HepG2 (cell line): ENCODE results near the gene RNF123. TPM values are rescaled to one million over a fixed set of nuclear protein-coding genes. Genes with fewer than 3 reads are reported as not detected.
A peak's percentile ranks its signal among the peaks of the same experiment; 100 is the strongest.

Experiments used
- TAF15 ChIP-seq: fragments of 200-400 bp; formaldehyde crosslinking; IDR thresholded peaks from one replicate; pipeline ENCODE4 v1.6.1; 2018; ENCODE audit warnings: mild to moderate bottlenecking, low read depth, low read length; ENCODE audit not compliant: poor library complexity, severe bottlenecking
- TMF1 ChIP-seq: sonication (generic); formaldehyde crosslinking; IDR thresholded peaks from 2 replicates; pipeline ENCODE4 v1.8.1; 2022; ENCODE audit warnings: low read depth, missing genetic modification reagents
- YY1 ChIP-seq: IDR thresholded peaks from 2 replicates; pipeline ENCODE4 v1.6.1; 2011; ENCODE audit warnings: low read length, low read depth, moderate library complexity, mild to moderate bottlenecking; ENCODE audit not compliant: insufficient read depth, insufficient replicate concordance
- ZFYVE20 ChIP-seq: sonication (generic); formaldehyde crosslinking; IDR thresholded peaks from 2 replicates; pipeline ENCODE4 v1.8.0; 2023; ENCODE audit warnings: low read depth, mild to moderate bottlenecking, moderate library complexity, missing genetic modification reagents, borderline replicate concordance
- ZNF234 ChIP-seq: sonication (generic); formaldehyde crosslinking; conservative IDR thresholded peaks from 2 replicates; pipeline ENCODE4 v1.5.1; 2020; ENCODE audit warnings: mild to moderate bottlenecking, missing genetic modification reagents
- ZNF724P ChIP-seq: sonication (generic); formaldehyde crosslinking; IDR thresholded peaks from 2 replicates; pipeline ENCODE4 v1.8.0; 2022; ENCODE audit warnings: missing genetic modification reagents, borderline replicate concordance
- ZNF788 ChIP-seq: sonication (generic); formaldehyde crosslinking; IDR thresholded peaks from 2 replicates; pipeline ENCODE4 v1.5.0; 2020; ENCODE audit warnings: mild to moderate bottlenecking, missing genetic modification reagents, borderline replicate concordance
- polyA plus RNA-seq, 8 experiments: library from polyadenylated mRNA; depleted of rRNA in 3 of 8; stranded (reverse) in 7 of 8; unstranded in 1 of 8; fragments of >200 nt; fragmentation: Illumina TruSeq in 4 of 8; extraction: Trizol in 4 of 8; gene quantifications; 2 replicates each; pipeline versions ENCODE4 v1.2.1 to v1.2.3, GENCODE V29; 2011 to 2016; ENCODE audit warnings: low read depth in 4 of 8, missing spikeins in 1 of 8, mixed read lengths in 1 of 8; ENCODE audit not compliant: insufficient read depth in 1 of 8
- total RNA-seq, 5 experiments: library from RNA; depleted of rRNA; stranded (reverse); fragments of >200 nt; fragmentation: Illumina TruSeq; extraction: Trizol; gene quantifications; 2 replicates each; pipeline ENCODE4 v1.2.3, GENCODE V29; 2016; ENCODE audit warnings: low read depth in 1 of 5
- TF ChIP-seq, protein P1 (sequence below): sonication (generic); formaldehyde crosslinking; IDR thresholded peaks from 2 replicates; pipeline ENCODE4 v1.4.0; 2020; ENCODE audit warnings: missing genetic modification reagents
- TF ChIP-seq, protein P2 (sequence below): sonication (generic); formaldehyde crosslinking; IDR thresholded peaks from 2 replicates; pipeline ENCODE4 v1.4.0; 2020; ENCODE audit warnings: low read depth, missing genetic modification reagents
- TF ChIP-seq, protein P3 (sequence below): sonication (generic); formaldehyde crosslinking; IDR thresholded peaks from 2 replicates; pipeline ENCODE4 v1.5.1; 2020; ENCODE audit warnings: missing genetic modification reagents, mild to moderate bottlenecking, borderline replicate concordance
- TF ChIP-seq, protein P4 (sequence below): sonication (generic); formaldehyde crosslinking; IDR thresholded peaks from 2 replicates; pipeline ENCODE4 v1.4.0; 2020; ENCODE audit warnings: mild to moderate bottlenecking, missing genetic modification reagents
- TF ChIP-seq, protein P5 (sequence below): sonication (generic); formaldehyde crosslinking; IDR thresholded peaks from 2 replicates; pipeline ENCODE4 v1.5.0; 2020; ENCODE audit warnings: missing genetic modification reagents

Gene RNF123
- total and polyA plus RNA-seq, 2 of the 13 experiments (the other 11 are each of a cell fraction or from before 2014, with no cell fraction given) = 29.9 to 82.2 TPM

DNA sequence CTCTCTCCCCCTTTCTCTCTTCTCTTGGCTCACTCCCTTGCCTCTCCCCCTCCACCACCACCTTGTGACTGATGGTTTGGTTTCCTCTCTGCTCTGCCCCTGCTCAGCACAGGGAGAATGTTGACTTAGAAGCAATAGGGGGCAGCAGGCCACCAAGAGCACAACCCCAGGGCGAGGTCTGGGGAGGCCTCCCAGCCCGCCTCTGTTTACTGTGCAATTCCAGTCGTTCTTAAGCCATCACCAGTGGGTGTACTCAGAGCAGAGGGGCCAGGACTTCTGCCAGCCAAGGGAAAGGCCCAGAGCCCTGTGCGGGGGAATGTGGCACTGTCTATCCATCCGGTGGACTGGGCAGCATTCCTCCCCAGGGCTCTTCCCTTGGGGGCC, 21.0 kb upstream of the RNF123 start (continued):
- TF ChIP-seq, protein P1, sequence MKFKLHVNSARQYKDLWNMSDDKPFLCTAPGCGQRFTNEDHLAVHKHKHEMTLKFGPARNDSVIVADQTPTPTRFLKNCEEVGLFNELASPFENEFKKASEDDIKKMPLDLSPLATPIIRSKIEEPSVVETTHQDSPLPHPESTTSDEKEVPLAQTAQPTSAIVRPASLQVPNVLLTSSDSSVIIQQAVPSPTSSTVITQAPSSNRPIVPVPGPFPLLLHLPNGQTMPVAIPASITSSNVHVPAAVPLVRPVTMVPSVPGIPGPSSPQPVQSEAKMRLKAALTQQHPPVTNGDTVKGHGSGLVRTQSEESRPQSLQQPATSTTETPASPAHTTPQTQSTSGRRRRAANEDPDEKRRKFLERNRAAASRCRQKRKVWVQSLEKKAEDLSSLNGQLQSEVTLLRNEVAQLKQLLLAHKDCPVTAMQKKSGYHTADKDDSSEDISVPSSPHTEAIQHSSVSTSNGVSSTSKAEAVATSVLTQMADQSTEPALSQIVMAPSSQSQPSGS (CRISPR knock-in tag) = peak; percentile 59; the same call in 1 of the 2 replicates
- no peak for TF ChIP-seq ZNF234 (CRISPR knock-in tag)
- no peak for TF ChIP-seq ZNF724P
- TF ChIP-seq YY1 = peak; percentile 23
- TF ChIP-seq, protein P2, sequence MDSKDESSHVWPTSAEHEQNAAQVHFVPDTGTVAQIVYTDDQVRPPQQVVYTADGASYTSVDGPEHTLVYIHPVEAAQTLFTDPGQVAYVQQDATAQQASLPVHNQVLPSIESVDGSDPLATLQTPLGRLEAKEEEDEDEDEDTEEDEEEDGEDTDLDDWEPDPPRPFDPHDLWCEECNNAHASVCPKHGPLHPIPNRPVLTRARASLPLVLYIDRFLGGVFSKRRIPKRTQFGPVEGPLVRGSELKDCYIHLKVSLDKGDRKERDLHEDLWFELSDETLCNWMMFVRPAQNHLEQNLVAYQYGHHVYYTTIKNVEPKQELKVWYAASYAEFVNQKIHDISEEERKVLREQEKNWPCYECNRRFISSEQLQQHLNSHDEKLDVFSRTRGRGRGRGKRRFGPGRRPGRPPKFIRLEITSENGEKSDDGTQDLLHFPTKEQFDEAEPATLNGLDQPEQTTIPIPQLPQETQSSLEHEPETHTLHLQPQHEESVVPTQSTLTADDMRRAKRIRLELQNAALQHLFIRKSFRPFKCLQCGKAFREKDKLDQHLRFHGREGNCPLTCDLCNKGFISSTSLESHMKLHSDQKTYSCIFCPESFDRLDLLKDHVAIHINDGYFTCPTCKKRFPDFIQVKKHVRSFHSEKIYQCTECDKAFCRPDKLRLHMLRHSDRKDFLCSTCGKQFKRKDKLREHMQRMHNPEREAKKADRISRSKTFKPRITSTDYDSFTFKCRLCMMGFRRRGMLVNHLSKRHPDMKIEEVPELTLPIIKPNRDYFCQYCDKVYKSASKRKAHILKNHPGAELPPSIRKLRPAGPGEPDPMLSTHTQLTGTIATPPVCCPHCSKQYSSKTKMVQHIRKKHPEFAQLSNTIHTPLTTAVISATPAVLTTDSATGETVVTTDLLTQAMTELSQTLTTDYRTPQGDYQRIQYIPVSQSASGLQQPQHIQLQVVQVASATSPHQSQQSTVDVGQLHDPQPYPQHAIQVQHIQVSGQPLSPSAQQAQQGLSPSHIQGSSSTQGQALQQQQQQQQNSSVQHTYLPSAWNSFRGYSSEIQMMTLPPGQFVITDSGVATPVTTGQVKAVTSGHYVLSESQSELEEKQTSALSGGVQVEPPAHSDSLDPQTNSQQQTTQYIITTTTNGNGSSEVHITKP (CRISPR knock-in tag) = peak; percentile 85
- no peak for TF ChIP-seq TMF1 (CRISPR knock-in tag)
- TF ChIP-seq ZNF788 = peak; percentile 64; the same call in 1 of the 2 replicates
- TF ChIP-seq, protein P3, sequence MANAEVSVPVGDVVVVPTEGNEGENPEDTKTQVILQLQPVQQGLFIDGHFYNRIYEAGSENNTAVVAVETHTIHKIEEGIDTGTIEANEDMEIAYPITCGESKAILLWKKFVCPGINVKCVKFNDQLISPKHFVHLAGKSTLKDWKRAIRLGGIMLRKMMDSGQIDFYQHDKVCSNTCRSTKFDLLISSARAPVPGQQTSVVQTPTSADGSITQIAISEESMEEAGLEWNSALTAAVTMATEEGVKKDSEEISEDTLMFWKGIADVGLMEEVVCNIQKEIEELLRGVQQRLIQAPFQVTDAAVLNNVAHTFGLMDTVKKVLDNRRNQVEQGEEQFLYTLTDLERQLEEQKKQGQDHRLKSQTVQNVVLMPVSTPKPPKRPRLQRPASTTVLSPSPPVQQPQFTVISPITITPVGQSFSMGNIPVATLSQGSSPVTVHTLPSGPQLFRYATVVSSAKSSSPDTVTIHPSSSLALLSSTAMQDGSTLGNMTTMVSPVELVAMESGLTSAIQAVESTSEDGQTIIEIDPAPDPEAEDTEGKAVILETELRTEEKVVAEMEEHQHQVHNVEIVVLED (CRISPR knock-in tag) = no peak
- no peak for TF ChIP-seq ZFYVE20 (CRISPR knock-in tag)
- no peak for TF ChIP-seq TAF15
- TF ChIP-seq, protein P4, sequence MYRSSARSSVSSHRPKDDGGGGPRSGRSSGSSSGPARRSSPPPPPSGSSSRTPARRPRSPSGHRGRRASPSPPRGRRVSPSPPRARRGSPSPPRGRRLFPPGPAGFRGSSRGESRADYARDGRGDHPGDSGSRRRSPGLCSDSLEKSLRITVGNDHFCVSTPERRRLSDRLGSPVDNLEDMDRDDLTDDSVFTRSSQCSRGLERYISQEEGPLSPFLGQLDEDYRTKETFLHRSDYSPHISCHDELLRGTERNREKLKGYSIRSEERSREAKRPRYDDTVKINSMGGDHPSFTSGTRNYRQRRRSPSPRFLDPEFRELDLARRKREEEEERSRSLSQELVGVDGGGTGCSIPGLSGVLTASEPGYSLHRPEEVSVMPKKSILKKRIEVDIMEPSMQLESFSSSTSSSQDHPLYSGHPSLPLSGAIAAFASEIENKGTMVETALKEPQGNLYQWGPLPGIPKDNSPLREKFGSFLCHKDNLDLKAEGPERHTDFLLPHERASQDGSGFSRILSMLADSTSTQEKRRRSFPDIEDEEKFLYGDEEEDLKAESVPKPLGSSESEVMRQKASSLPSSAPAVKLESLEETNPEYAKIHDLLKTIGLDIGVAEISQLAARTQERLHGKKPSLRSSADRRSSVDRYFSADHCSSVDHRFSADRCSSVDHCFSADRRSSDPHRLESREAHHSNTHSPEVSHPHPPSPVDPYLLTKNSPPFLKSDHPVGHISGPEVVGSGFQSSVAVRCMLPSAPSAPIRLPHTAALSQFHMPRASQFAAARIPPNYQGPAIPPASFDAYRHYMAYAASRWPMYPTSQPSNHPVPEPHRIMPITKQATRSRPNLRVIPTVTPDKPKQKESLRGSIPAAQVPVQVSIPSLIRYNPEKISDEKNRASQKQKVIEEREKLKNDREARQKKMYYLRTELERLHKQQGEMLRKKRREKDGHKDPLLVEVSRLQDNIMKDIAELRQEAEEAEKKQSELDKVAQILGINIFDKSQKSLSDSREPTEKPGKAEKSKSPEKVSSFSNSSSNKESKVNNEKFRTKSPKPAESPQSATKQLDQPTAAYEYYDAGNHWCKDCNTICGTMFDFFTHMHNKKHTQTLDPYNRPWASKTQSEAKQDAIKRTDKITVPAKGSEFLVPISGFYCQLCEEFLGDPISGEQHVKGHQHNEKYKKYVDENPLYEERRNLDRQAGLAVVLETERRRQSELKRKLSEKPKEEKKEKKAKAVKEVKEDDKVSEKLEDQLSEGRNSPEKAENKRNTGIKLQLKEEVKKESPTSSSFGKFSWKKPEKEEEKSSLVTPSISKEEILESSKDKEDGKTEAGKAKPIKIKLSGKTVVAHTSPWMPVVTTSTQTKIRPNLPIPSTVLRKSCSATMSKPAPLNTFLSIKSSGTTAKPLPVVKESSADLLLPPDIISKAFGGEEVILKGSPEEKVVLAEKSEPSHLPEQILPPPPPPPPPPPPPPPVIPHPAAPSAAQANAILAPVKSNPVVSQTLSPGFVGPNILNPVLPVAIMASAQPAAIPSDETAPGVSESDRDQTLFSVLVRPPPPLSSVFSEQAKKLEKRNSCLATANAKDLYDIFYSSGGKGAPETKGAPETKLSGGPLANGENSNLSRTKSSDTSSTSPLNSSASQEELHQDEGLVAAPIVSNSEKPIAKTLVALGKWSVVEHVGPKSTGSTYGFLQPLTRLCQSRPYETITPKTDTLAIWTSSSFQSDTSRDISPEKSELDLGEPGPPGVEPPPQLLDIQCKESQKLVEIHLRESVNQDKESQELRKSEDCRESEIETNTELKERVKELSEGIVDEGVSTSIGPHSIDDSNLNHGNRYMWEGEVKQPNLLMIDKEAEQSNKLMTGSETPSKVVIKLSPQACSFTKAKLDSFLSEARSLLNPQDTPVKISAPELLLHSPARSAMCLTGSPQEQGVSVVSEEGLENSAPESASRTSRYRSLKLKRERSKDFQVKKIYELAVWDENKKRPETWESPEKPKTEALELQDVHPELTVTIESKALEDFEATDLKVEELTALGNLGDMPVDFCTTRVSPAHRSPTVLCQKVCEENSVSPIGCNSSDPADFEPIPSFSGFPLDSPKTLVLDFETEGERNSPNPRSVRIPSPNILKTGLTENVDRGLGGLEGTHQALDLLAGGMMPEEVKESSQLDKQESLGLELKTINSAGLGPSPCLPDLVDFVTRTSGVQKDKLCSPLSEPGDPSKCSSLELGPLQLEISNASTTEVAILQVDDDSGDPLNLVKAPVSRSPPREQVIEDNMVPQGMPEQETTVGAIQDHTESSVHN (CRISPR knock-in tag) = no peak
- TF ChIP-seq, protein P5, sequence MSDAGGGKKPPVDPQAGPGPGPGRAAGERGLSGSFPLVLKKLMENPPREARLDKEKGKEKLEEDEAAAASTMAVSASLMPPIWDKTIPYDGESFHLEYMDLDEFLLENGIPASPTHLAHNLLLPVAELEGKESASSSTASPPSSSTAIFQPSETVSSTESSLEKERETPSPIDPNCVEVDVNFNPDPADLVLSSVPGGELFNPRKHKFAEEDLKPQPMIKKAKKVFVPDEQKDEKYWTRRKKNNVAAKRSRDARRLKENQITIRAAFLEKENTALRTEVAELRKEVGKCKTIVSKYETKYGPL (CRISPR knock-in tag) = no peak
